Fibroblast of pulmonary artery (primary cell): Measurements from ENCODE around the gene S100A11.
A peak's percentile ranks its signal among the peaks of the same experiment; 100 is the strongest.

Experiments
- DNase-seq: peaks from one replicate; pipeline ENCODE4 v3.0.0-alpha.2; 2010; ENCODE audit warnings: low read depth
- H3K4me3 ChIP-seq: replicated peaks from 2 replicates; pipeline ENCODE4 v1.5.1; 2011; ENCODE audit warnings: low read depth, mild to moderate bottlenecking, control low read depth, low read length, moderate library complexity
- TF ChIP-seq, protein P1 (sequence below): IDR thresholded peaks from 2 replicates; pipeline ENCODE4 v1.5.1; 2011; ENCODE audit warnings: mild to moderate bottlenecking, control low read depth, low read length, inconsistent platforms; ENCODE audit errors: missing control alignments

S100A11 gene

GRCh38 chr1:151990856-151991198 lies 46.0 kb downstream of the S100A11 start:
- peak; percentile 68 for DNase-seq
- H3K4me3 ChIP-seq: no peak overlapping the region
- TF ChIP-seq, protein P1, sequence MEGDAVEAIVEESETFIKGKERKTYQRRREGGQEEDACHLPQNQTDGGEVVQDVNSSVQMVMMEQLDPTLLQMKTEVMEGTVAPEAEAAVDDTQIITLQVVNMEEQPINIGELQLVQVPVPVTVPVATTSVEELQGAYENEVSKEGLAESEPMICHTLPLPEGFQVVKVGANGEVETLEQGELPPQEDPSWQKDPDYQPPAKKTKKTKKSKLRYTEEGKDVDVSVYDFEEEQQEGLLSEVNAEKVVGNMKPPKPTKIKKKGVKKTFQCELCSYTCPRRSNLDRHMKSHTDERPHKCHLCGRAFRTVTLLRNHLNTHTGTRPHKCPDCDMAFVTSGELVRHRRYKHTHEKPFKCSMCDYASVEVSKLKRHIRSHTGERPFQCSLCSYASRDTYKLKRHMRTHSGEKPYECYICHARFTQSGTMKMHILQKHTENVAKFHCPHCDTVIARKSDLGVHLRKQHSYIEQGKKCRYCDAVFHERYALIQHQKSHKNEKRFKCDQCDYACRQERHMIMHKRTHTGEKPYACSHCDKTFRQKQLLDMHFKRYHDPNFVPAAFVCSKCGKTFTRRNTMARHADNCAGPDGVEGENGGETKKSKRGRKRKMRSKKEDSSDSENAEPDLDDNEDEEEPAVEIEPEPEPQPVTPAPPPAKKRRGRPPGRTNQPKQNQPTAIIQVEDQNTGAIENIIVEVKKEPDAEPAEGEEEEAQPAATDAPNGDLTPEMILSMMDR: no peak

GRCh38 chr1:151990058-151990855 lies 46.5 kb downstream of the S100A11 start:
- no peak for DNase-seq
- TF ChIP-seq, protein P1: no peak
- no peak overlapping the region for H3K4me3 ChIP-seq

DNA sequence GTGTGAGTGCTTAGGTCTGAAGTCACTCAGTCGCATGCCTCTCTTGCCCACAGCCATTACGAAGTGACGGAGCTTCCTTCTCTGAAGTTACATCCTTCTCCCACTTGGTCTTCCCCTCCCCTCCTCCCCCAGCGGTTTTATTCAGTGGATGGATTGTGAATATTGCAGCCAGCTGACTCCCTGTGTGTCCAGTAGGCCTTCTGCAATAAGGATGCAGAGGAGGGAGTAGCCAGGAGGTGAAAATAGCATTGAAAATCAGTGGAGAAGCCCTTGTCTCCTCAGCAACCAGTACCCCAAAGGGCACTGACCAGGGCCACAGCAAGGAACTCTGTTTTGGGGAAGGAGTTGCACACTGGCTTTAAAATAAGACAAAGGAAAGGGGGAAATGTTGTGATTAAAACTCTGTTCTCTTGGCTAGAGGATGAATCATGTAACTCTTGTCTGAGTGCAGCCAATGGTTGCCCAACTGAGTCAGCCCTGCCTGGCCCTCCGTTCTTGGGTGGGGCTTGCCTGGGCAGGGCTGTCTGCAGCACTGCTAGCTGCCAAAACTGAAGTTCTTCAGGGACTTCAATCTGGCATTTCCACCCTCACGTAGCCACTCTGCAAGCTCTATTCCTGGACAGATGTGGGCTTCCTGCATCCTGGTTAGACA lies 47.5 kb downstream of the S100A11 start:
- peak; percentile 81 for DNase-seq
- H3K4me3 ChIP-seq: peak overlapping the region; percentile 15
- TF ChIP-seq, protein P1: no peak

- peak overlapping the region; percentile 15 for H3K4me3 ChIP-seq
- peak; percentile 85 for DNase-seq
- TF ChIP-seq, protein P1: no peak
Observed at GRCh38 chr1:151988405-151988923, 48.3 kb downstream of the S100A11 start.

- H3K4me3 ChIP-seq: no peak overlapping the region
- no peak for DNase-seq
- TF ChIP-seq, protein P1: no peak
Observed at GRCh38 chr1:151986501-151987190, 50.2 kb downstream of the S100A11 start.

GRCh38 chr1:151985768-151986167 lies 51.0 kb downstream of the S100A11 start:
- no peak for DNase-seq
- no peak overlapping the region for H3K4me3 ChIP-seq
- TF ChIP-seq, protein P1: no peak
